ENCODE results near the gene DRC1.

GRCh38 chr2:26453421-26454329, 52.0 kb downstream of the DRC1 start:
- no peak for TF ChIP-seq CTCF (IDR thresholded peaks at IDR 0.05; ENCODE audit: low read depth, low read length, poor library complexity, severe bottlenecking)
- no peak for TF ChIP-seq EZH2phosphoT487 (IDR thresholded peaks at IDR 0.05; ENCODE audit: borderline replicate concordance, low read length)

Measured in DOHH2 (cell line).